DND-41 (cell line): Measurements from ENCODE around the gene FLRT1.

Experiments
- ATAC-seq: fragments of 200-7000 bp; cut with Tn5 transposase; 3 replicates; pipeline ENCODE4 v1.9.1; 2021; ENCODE audit warnings: low read depth; ENCODE audit not compliant: insufficient read depth
- DNase-seq: peaks from one replicate; pipeline ENCODE4 v3.0.0-alpha.2; 2020
- H2AFZ ChIP-seq: 2 replicates; pipeline ENCODE4 v1.6.0; 2012; ENCODE audit warnings: low read depth, low read length
- H3K27ac ChIP-seq: 2 replicates; pipeline ENCODE4 v1.5.1; 2012; ENCODE audit warnings: low read length, inconsistent platforms
- H3K27me3 ChIP-seq: fragments of 200-600 bp; sonication (generic); 2 replicates; pipeline ENCODE4 v1.6.0; 2012; ENCODE audit warnings: low read length, mild to moderate bottlenecking, inconsistent platforms; ENCODE audit not compliant: insufficient read depth, poor library complexity
- H3K36me3 ChIP-seq: 2 replicates; pipeline ENCODE4 v1.5.1; 2012; ENCODE audit warnings: low read length, inconsistent platforms; ENCODE audit not compliant: insufficient read depth
- H3K4me1 ChIP-seq: 2 replicates; pipeline ENCODE4 v1.5.1; 2012; ENCODE audit warnings: mild to moderate bottlenecking, low read length; ENCODE audit not compliant: insufficient read depth
- H3K4me2 ChIP-seq: 2 replicates; pipeline ENCODE4 v1.6.0; 2012; ENCODE audit warnings: mild to moderate bottlenecking, moderate library complexity, low read length, inconsistent platforms; ENCODE audit not compliant: insufficient read depth
- H3K4me3 ChIP-seq, 2 experiments: fragments of 200-600 bp in 1 of 2; shearing (Covaris generic) in 1 of 2; 2 replicates each; pipeline ENCODE4 v1.5.1; 2012 to 2016; ENCODE audit warnings: inconsistent platforms in 2 of 2, low read length in 2 of 2, mild to moderate bottlenecking in 2 of 2, low read depth in 1 of 2, moderate library complexity in 1 of 2
- H3K79me2 ChIP-seq: 2 replicates; pipeline ENCODE4 v1.6.0; 2012; ENCODE audit warnings: low read length, inconsistent platforms; ENCODE audit not compliant: insufficient read depth
- H3K9ac ChIP-seq: 2 replicates; pipeline ENCODE4 v1.6.0; 2012; ENCODE audit warnings: low read depth, mild to moderate bottlenecking, inconsistent platforms, low read length, moderate library complexity
- H3K9me3 ChIP-seq: 2 replicates; pipeline ENCODE4 v1.5.1; 2012; ENCODE audit warnings: low read length, moderate library complexity, mild to moderate bottlenecking, inconsistent platforms; ENCODE audit not compliant: insufficient read depth, severe bottlenecking
- H4K20me1 ChIP-seq: 2 replicates; pipeline ENCODE4 v1.6.0; 2012; ENCODE audit warnings: low read length; ENCODE audit not compliant: insufficient read depth
- CTCF ChIP-seq: IDR thresholded peaks from 2 replicates; pipeline ENCODE4 v1.5.1; 2012; ENCODE audit warnings: borderline replicate concordance, low read length, moderate library complexity, mild to moderate bottlenecking; ENCODE audit not compliant: poor library complexity, severe bottlenecking; ENCODE audit errors: extremely low read depth
- EZH2 ChIP-seq: IDR thresholded peaks from 3 replicates; pipeline ENCODE4 v1.6.1; 2012; ENCODE audit warnings: borderline replicate concordance, low read depth, mild to moderate bottlenecking, moderate library complexity, low read length, inconsistent platforms; ENCODE audit not compliant: severe bottlenecking

FLRT1 gene

GRCh38 chr11:64035081-64035524, 628 bp upstream of the FLRT1 start:
- no peak overlapping the region for H3K9ac ChIP-seq
- H3K27ac ChIP-seq, result no peak overlapping the region
- DNase-seq (no peak), ATAC-seq (no peak)
- peaks cover 18% of the 10 kb centered on the region for H3K27me3 ChIP-seq
- H4K20me1 ChIP-seq, result peaks cover 61% of the 10 kb centered on the region
- no peak for TF ChIP-seq CTCF
- TF ChIP-seq EZH2, result no peak
- H3K4me2 ChIP-seq, result no peak overlapping the region
- no peaks in the 10 kb centered on the region for H3K79me2 ChIP-seq
- H3K36me3 ChIP-seq, result no peaks in the 10 kb centered on the region
- peaks cover 10% of the 10 kb centered on the region for H3K4me1 ChIP-seq
- H2AFZ ChIP-seq, result no peak overlapping the region
- no peaks in the 10 kb centered on the region for H3K9me3 ChIP-seq
- no peak overlapping the region for H3K4me3 ChIP-seq

- peak overlapping the region in 1 of 2 experiments; percentile 36; a peak in 2 of 4 replicates for H3K4me3 ChIP-seq
- H4K20me1 ChIP-seq, result peaks cover 55% of the 10 kb centered on the region
- ATAC-seq (peak; percentile 73), DNase-seq (peak; percentile 43)
- peaks cover 10% of the 10 kb centered on the region for H3K4me1 ChIP-seq
- H3K9me3 ChIP-seq, result no peaks in the 10 kb centered on the region
- peak overlapping the region; percentile 32; the same call in 1 of the 2 replicates for H3K9ac ChIP-seq
- no peak overlapping the region for H2AFZ ChIP-seq
- no peaks in the 10 kb centered on the region for H3K36me3 ChIP-seq
- peak; percentile 84 for TF ChIP-seq EZH2
- TF ChIP-seq CTCF, result no peak
- H3K27me3 ChIP-seq, result peaks cover 18% of the 10 kb centered on the region
- no peak overlapping the region for H3K27ac ChIP-seq
- H3K79me2 ChIP-seq, result no peaks in the 10 kb centered on the region
- H3K4me2 ChIP-seq, result peak overlapping the region; percentile 53
Measured at GRCh38 chr11:64036087-64037026, 626 bp downstream of the FLRT1 start.

- peak overlapping the region; percentile 32; the same call in 1 of the 2 replicates for H3K9ac ChIP-seq
- H3K36me3 ChIP-seq, result no peaks in the 10 kb centered on the region
- peaks cover 57% of the 10 kb centered on the region for H4K20me1 ChIP-seq
- H3K4me1 ChIP-seq, result peaks cover 10% of the 10 kb centered on the region
- ATAC-seq (peak; percentile 29), DNase-seq (no peak)
- TF ChIP-seq CTCF, result no peak
- TF ChIP-seq EZH2, result no peak
- no peaks in the 10 kb centered on the region for H3K9me3 ChIP-seq
- no peaks in the 10 kb centered on the region for H3K79me2 ChIP-seq
- H3K27ac ChIP-seq, result no peak overlapping the region
- no peak overlapping the region for H2AFZ ChIP-seq
- H3K4me2 ChIP-seq, result peak overlapping the region; percentile 53
- H3K27me3 ChIP-seq, result peaks cover 18% of the 10 kb centered on the region
- H3K4me3 ChIP-seq, result peak overlapping the region in 1 of 2 experiments; percentile 36; a peak in 1 of 4 replicates
Measured at GRCh38 chr11:64037027-64037634, 1.4 kb downstream of the FLRT1 start.
